Measurements from ENCODE around the gene PPP4R4.
"Not testable (repeated sequence)": the region's sequence is repeated elsewhere in the genome, so short reads cannot be mapped to it uniquely, and the experiment has no call there.

PPP4R4 gene

GRCh38 chr14:94177806-94178205, 3.7 kb downstream of the PPP4R4 start:
- DNase-seq (ENCODE audit: low spot score): no peak

- DNase-seq (ENCODE audit: low spot score): no peak
Observed at GRCh38 chr14:94179244-94179643, 5.1 kb downstream of the PPP4R4 start.

DNA sequence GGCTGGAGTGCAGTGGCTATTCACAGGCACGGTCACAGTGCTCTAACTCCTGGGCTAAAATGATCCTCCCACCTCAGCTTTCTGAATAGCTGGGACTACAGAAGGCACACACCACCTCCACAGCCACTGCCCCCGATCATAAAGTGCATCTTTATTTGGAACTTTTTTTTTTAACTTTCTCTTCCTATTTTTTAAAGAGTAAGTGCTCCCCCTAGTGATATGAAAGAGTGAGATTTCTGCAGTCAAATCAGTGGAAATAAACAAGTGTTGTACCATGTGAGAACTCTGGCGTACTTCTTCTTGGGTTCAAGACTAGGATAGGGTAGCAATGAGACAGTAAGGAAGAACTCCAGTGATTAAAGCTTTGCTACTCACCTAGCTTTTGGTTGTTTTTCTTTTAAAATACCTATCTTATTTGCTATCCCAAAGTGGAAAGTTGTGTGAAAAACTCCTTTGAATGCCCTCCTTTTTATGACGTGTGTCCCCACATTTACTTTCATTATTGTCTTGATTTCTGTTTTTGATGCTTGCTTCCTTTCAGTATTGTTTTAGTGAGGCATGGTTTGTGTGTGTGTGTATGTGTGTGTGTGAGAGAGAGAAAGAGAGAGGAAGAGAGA, 6.6 kb downstream of the PPP4R4 start:
- DNase-seq (ENCODE audit: low spot score): peak; percentile 23

DNA sequence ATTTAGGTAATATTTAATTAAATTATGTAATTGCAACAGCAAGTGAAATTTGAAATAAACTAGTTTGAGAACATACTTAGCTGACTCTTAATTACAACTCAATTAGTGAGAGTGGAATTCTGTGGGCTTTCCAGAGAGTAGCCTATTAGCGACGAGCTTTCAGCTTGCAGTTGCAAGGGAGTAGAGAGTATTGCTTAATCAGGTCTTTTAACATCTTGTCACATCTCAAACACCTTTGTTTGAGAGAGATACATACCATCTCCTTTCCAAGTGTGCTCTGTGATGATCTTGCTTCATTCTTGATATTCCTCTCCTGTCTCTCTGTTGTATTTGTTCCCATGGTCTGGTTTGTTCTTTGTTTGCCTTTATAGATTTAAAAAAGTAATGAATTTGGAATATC, 7.7 kb downstream of the PPP4R4 start:
- no peak for DNase-seq (ENCODE audit: low spot score)

- no peak for DNase-seq (ENCODE audit: low spot score)
Observed at GRCh38 chr14:94192536-94192935, 18.4 kb downstream of the PPP4R4 start.

GRCh38 chr14:94193776-94194175, 19.7 kb downstream of the PPP4R4 start:
- DNase-seq (ENCODE audit: low spot score): no peak

- no peak for DNase-seq (ENCODE audit: low spot score)
Observed at GRCh38 chr14:94196057-94196456, 21.9 kb downstream of the PPP4R4 start.

DNA sequence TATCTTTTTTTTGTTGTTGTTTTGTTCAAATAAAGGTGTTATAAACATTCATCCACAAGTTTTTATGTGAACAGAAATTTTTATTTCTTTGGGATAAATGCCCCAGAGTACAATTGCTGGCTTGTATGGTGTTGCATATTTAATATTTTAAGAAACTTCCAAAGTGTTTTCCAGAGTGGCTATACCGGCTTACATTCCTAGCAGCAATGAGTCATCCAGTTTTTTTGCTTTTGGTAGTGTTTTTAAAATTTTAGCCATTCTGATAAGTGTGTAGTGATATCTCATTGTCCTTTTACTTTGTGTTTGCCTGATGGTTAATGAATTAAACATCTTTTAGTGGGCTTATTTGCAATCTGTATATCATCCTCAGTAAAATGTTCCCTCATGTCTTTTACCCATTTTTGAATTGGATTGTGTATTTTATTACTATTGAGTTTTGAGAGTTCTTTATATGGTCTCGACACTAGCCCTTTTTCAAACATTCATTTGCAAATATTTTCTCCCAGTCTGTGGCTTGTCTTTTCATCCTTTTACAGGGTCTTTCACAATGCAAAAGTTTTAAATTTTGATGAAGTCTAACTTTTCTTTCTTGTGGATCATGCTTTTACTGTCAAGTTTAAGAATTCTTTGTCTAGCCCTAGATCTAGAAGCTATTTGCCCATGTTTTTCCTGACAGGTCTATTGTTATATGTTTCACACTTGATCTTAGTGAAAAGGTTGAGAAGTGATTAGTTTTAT, 29.5 kb downstream of the PPP4R4 start:
- no peak for DNase-seq (ENCODE audit: low spot score)

GRCh38 chr14:94213021-94213420, 38.9 kb downstream of the PPP4R4 start:
- DNase-seq (ENCODE audit: low spot score): no peak

DNA sequence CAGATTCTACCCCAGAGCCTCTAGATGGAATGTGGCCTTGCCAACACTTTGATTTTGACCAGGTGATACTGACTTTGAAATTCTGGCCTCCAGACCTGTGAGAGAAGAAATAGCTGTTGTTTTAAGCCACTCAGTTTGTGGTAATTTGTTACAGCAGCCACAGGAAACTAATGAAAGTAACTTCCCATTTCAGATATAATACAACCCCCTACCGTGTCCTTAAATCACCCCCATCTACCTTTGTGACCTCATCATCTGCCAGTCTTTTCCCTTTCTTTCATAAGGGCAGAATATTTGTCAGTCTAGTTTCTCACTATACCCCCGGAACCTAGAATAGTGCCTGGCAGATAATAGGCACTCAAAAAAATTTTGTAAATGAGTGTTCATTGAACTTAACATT, 39.6 kb downstream of the PPP4R4 start:
- no peak for DNase-seq (ENCODE audit: low spot score)

DNA sequence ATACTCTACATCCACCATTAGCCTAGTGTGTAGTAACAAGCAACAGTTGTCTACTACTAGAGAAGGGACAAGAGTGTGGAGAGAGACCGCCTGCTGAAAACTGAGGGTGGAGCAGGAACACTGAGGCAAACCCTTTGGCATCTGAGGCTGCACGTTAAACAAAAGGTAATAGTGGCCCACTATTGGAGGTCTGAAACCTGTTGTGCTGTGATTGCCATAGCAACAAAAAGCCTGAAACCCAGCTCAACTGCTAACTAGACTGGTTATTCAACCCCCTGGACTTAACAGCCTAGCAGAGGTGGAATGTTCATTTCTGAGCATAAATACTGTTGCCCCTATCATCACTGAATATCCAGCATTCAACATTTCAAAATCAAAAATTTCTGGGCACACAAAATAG, 43.0 kb downstream of the PPP4R4 start:
- DNase-seq (ENCODE audit: low spot score): no peak

DNA sequence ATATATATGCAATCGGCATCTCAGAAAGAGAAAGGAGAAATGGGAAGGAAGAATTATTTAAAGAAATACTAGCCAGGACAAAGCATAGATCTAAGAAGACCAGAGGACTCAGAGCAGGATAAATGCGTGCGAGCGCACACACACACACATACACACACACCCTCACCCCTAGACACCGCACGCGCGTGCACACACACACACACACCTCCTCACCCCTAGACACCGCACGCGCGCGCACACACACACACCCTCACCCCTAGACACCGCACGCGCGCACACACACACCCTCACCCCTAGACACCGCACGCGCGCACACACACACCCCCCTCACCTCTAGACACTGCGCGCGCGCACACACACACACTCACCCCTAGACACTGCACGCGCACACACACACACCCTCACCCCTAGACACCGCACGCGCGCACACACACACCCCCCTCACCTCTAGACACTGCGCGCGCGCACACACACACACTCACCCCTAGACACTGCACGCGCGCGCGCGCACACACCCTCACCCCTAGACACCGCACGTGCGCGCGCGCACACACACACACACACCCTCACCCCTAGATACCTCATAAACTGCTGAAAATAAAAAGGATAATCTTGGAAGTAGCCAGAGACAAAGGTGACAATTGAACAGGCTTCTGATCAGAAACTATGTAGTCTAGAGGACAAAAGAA, 44.2 kb downstream of the PPP4R4 start:
- DNase-seq (ENCODE audit: low spot score): not testable (repeated sequence)

DNA sequence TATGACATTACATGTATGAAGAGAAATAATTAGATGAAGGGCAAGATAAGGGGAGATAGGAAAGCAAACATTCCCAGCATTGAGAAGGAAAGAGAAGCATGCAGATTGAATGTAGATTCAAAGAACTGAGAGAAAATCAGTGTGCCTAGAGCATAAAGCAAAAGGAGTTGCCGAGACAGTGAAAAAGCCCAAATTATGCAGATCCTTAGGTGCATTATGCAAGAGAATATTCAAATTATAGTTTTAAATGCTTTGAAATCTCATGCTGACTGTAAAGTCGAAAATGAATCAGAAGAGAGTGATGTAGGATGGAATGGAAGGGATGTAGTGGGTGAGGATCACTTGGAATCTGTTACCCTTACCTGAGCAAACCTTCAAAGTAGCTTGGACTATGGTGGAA, 49.9 kb downstream of the PPP4R4 start:
- no peak for DNase-seq (ENCODE audit: low spot score)

DNA sequence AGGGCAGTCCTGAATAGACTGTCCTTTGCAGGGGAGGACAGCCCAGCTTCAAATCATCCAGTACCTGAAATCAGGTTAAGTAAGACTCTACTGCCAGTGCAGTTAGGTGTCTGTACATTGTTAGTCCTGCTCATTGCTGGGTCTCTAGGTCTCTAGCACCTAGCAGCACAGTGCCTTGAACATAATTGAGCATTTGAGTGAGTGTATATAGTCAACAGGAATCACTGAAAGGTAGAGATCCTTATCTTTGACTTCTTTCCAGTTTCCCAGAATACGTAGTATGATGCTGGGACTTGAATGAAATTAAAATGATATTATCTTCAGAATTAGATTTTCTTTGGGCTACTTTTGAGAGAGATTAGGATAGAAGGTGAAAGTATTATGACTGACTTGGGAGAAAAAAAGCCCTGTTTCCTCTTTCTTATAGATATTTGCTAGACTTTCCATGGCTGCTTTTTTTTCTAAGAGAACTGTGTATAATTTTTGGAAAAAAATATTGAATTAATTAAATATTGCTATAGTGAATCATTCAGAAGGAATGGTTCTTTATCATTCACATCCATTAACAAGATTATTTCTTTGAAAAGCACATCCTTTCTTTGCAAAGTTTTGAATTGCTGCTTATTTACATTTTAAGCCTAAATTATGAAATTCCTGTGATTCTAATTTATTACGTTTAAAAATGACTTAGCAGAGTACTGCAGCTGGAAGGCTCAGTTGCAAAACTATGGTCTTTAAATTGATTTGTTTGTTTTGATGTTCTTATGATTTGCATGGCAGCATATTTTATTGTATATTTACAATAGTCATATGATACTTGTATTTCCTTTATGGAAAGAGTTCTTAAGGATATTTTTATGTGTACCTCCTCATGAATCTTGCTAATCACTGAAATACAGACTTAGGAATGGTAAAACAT, 51.6 kb downstream of the PPP4R4 start:
- DNase-seq (ENCODE audit: low spot score): peak; percentile 79

GRCh38 chr14:94227029-94227428, 52.9 kb downstream of the PPP4R4 start:
- DNase-seq (ENCODE audit: low spot score): no peak

DNA sequence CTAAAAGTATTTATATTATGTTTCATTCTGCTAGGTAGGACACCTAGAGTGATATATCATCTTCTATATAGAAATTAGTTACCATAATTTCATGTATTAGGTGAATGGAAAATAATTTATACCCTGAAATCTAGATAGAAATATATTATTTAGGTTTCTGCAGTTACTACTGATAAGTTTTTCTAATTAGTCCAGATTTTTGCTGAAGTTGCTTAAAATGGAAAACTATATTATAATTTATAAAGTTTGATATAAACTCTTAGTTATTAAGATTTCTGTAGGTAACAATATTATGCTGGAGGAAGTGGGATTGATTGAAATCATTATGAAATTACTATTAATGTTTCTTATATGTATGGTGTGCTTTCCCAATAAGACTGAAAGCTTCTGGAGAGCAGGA, 62.9 kb downstream of the PPP4R4 start:
- no peak for DNase-seq (ENCODE audit: low spot score)

GRCh38 chr14:94237983-94238382, 63.9 kb downstream of the PPP4R4 start:
- DNase-seq (ENCODE audit: low spot score): no peak

- no peak for DNase-seq (ENCODE audit: low spot score)
Observed at GRCh38 chr14:94239406-94239805, 65.3 kb downstream of the PPP4R4 start.

DNA sequence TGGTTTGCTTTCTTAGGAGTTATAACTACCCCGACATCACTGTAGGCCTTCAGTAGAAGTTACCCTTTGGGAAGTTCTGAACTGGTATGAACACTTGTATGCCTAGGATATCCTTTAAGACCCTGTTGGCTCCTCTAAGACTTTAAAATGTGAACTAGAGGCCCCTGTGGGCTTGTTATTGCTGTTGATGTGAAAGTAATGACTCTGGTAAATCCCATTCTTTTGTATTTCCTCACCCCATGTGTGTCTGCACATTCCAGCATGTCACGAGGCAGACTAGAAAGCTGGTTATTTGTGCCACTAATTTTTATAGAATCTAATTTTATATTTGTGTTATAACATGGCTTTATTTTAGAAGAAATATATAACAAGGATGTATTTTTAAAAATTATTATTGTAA, 70.1 kb downstream of the PPP4R4 start:
- no peak for DNase-seq (ENCODE audit: low spot score)

- not testable (repeated sequence) for DNase-seq (ENCODE audit: low spot score)
Observed at GRCh38 chr14:94264195-94264594, 90.1 kb downstream of the PPP4R4 start.

GRCh38 chr14:94267352-94267751, 93.2 kb downstream of the PPP4R4 start:
- DNase-seq (ENCODE audit: low spot score): no peak

DNA sequence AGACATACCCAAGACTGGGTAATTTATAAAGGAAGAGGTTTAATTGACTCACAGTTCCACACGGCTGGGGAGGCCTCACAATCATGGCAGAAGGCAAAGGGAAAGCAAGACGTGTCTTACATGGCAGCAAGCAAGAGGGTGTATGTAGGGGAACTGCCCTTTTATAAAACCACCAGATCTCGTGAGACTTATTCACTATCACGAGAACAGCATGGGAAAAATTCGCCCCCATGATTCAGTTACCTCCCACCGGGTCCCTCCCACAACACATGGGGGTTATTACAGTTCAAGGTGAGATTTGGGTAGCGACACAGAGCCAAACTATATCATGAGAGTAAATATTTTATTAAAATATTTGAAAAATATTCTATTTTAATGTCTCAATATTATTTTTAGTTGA, 94.5 kb downstream of the PPP4R4 start:
- not testable (repeated sequence) for DNase-seq (ENCODE audit: low spot score)

Data from SK-N-DZ (cell line).